PC-9 (cell line): ENCODE measurements around the gene SLC9A9. TPM values are rescaled to one million over a fixed set of nuclear protein-coding genes. Genes with fewer than 3 reads are reported as not detected.

ENCODE experiments used
- BruUV-seq: library from RNA; stranded (reverse); fragments of 400-500 nt; replicated peaks from 2 replicates; lab custom pipeline; 2021; lab: Mats Ljungman, UMichigan
- CTCF ChIA-PET: fragments of 300-600 bp; sonication (Branson Sonifier 250); formaldehyde crosslinking; loops from one replicate; lab custom pipeline; 2022; ENCODE audit warnings: antibody characterized with exemption; lab: Charles Lee
- POLR2A ChIA-PET: fragments of 300-600 bp; sonication (Branson Sonifier 250); formaldehyde crosslinking; loops from one replicate; lab custom pipeline; 2022; ENCODE audit warnings: antibody characterized with exemption; ENCODE audit not compliant: unreplicated experiment; lab: Charles Lee
- DNase-seq, 2 experiments: peaks; one replicate each; pipeline versions ENCODE4 v3.0.0 to v3.0.0-alpha.2; 2015 to 2022; ENCODE audit warnings: mixed read lengths in 1 of 2
- H2AFZ ChIP-seq: fragments of 200-600 bp; sonication (generic); 2 replicates; pipeline ENCODE4 v1.8.1; 2017; ENCODE audit warnings: antibody characterized with exemption
- H3F3A ChIP-seq: fragments of 200-600 bp; sonication (generic); 2 replicates; pipeline ENCODE4 v1.8.1; 2017; ENCODE audit warnings: antibody characterized with exemption, mild to moderate bottlenecking, low read depth; ENCODE audit not compliant: insufficient read depth
- H3K27ac ChIP-seq: fragments of 200-600 bp; sonication (generic); 2 replicates; pipeline ENCODE4 v1.6.1; 2016; ENCODE audit warnings: mixed run types
- H3K27me3 ChIP-seq: fragments of 200-600 bp; sonication (generic); 2 replicates; pipeline ENCODE4 v1.6.1; 2016; ENCODE audit warnings: low read depth, mixed run types; ENCODE audit not compliant: insufficient read depth
- H3K36me3 ChIP-seq: fragments of 200-600 bp; sonication (generic); 2 replicates; pipeline ENCODE4 v1.6.1; 2016; ENCODE audit warnings: low read depth, mixed run types
- H3K4me1 ChIP-seq: fragments of 200-600 bp; sonication (generic); replicated peaks from 2 replicates; pipeline ENCODE4 v1.6.1; 2016; ENCODE audit warnings: mixed run types; ENCODE audit not compliant: insufficient read depth
- H3K4me2 ChIP-seq: fragments of 200-600 bp; sonication (generic); 2 replicates; pipeline ENCODE4 v1.6.1; 2017; ENCODE audit warnings: mixed run types
- H3K4me3 ChIP-seq: fragments of 200-600 bp; sonication (generic); 2 replicates; pipeline ENCODE4 v1.6.1; 2016; ENCODE audit warnings: mixed run types
- H3K79me2 ChIP-seq: fragments of 200-600 bp; sonication (generic); 2 replicates; pipeline ENCODE4 v1.6.1; 2017; ENCODE audit warnings: low read depth, mixed run types
- H3K9me2 ChIP-seq: fragments of 200-600 bp; sonication (generic); 2 replicates; pipeline ENCODE4 v1.8.1; 2017; ENCODE audit warnings: mild to moderate bottlenecking; ENCODE audit not compliant: insufficient read depth
- H3K9me3 ChIP-seq: fragments of 200-600 bp; sonication (generic); 2 replicates; pipeline ENCODE4 v1.8.1; 2016; ENCODE audit warnings: low read depth; ENCODE audit not compliant: insufficient read depth
- H4K20me1 ChIP-seq: fragments of 200-600 bp; sonication (generic); 2 replicates; pipeline ENCODE4 v1.8.1; 2017; ENCODE audit not compliant: insufficient read depth
- EZH2 ChIP-seq: fragments of 200-600 bp; sonication (generic); IDR thresholded peaks from 2 replicates; pipeline ENCODE4 v1.8.0; 2017; ENCODE audit warnings: antibody characterized with exemption, low read depth
- intact Hi-C: fragments of 100-400 bp; cut with micrococcal nuclease; formaldehyde crosslinking; loops from one replicate; pipeline ENCODE4 v1.10.0; 2022; ENCODE audit not compliant: unreplicated experiment
- total RNA-seq: library from RNA; stranded (reverse); gene quantifications from 2 replicates; pipeline ENCODE4 v1.2.3, GENCODE V29; 2021
- TF ChIP-seq, protein P1 (sequence below): fragments of 200-600 bp; sonication (generic); conservative IDR thresholded peaks from 2 replicates; pipeline ENCODE4 v1.6.1; 2017; ENCODE audit warnings: mixed run types, antibody characterized with exemption, mild to moderate bottlenecking, moderate library complexity

Gene SLC9A9
- total RNA-seq, 1 experiment from 2014 or later: 1.7 TPM

DNA sequence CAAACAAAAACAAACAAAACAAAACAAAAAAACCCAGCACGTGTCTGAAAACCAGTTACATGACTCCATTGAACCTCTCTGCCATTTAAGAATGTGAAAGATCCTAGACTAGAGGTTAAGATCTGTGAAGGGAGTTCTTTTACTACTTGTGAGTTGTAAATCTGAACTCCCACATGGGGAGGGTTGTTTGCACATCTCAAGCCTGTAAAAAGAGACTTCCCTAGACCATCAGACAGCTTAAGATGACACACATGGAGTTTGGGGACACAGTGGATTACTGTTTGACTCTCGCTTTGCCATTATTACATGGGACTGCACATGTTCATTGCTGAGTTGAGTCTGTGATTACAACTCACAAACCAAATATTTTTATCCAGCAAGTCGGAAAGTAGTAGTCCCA is 171.5 kb downstream of the SLC9A9 start:
- H3K27me3 ChIP-seq: no peaks in the 10 kb centered on the region
- BruUV-seq: no TSS peak
- H3F3A ChIP-seq: no peaks in the 10 kb centered on the region
- TF ChIP-seq EZH2: no peak
- TF ChIP-seq, protein P1, sequence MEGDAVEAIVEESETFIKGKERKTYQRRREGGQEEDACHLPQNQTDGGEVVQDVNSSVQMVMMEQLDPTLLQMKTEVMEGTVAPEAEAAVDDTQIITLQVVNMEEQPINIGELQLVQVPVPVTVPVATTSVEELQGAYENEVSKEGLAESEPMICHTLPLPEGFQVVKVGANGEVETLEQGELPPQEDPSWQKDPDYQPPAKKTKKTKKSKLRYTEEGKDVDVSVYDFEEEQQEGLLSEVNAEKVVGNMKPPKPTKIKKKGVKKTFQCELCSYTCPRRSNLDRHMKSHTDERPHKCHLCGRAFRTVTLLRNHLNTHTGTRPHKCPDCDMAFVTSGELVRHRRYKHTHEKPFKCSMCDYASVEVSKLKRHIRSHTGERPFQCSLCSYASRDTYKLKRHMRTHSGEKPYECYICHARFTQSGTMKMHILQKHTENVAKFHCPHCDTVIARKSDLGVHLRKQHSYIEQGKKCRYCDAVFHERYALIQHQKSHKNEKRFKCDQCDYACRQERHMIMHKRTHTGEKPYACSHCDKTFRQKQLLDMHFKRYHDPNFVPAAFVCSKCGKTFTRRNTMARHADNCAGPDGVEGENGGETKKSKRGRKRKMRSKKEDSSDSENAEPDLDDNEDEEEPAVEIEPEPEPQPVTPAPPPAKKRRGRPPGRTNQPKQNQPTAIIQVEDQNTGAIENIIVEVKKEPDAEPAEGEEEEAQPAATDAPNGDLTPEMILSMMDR: no peak
- no peak overlapping the region for H3K4me3 ChIP-seq
- H4K20me1 ChIP-seq: no peaks in the 10 kb centered on the region
- no peaks in the 10 kb centered on the region for H3K9me2 ChIP-seq
- H2AFZ ChIP-seq: no peak overlapping the region
- no peak for DNase-seq
- ChIA-PET CTCF (no interaction called here), POLR2A (no interaction called here)
- no peaks in the 10 kb centered on the region for H3K36me3 ChIP-seq
- no peaks in the 10 kb centered on the region for H3K4me1 ChIP-seq
- intact Hi-C loops: no loop called here
- no peaks in the 10 kb centered on the region for H3K9me3 ChIP-seq
- no peak overlapping the region for H3K4me2 ChIP-seq
- H3K27ac ChIP-seq: no peak overlapping the region
- H3K79me2 ChIP-seq: no peaks in the 10 kb centered on the region

DNA sequence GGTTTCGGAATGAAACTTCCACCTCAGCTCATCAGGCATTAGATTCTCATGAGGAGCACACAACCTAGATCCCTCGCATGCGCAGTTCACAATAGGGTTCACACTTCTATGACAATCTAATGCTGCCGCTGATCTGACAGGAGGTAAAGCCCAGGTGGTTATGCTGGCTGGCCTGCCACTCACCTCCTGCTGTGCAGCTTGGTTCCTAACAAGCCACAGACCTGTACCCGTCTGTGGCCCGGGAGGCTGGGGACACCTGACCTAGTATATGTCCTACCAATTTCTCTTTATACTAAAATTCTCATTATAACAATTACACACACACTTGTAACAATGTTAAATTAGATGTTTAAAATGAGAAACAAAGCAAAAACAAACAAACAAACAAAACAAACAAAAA is 172.2 kb downstream of the SLC9A9 start:
- Histone ChIP-seq H3K4me1 (no peaks in the 10 kb centered on the region), H3K79me2 (no peaks in the 10 kb centered on the region), H3K27me3 (no peaks in the 10 kb centered on the region), H3F3A (no peaks in the 10 kb centered on the region), H3K36me3 (no peaks in the 10 kb centered on the region), H2AFZ (no peak overlapping the region), H3K4me2 (no peak overlapping the region), H3K27ac (no peak overlapping the region), H3K4me3 (no peak overlapping the region), H3K9me3 (no peaks in the 10 kb centered on the region), H3K9me2 (no peaks in the 10 kb centered on the region), H4K20me1 (no peaks in the 10 kb centered on the region)
- ChIA-PET CTCF (no interaction called here), POLR2A (no interaction called here)
- intact Hi-C loops: no loop called here
- BruUV-seq: no TSS peak
- DNase-seq: no peak
- TF ChIP-seq, protein P1: no peak
- no peak for TF ChIP-seq EZH2

DNA sequence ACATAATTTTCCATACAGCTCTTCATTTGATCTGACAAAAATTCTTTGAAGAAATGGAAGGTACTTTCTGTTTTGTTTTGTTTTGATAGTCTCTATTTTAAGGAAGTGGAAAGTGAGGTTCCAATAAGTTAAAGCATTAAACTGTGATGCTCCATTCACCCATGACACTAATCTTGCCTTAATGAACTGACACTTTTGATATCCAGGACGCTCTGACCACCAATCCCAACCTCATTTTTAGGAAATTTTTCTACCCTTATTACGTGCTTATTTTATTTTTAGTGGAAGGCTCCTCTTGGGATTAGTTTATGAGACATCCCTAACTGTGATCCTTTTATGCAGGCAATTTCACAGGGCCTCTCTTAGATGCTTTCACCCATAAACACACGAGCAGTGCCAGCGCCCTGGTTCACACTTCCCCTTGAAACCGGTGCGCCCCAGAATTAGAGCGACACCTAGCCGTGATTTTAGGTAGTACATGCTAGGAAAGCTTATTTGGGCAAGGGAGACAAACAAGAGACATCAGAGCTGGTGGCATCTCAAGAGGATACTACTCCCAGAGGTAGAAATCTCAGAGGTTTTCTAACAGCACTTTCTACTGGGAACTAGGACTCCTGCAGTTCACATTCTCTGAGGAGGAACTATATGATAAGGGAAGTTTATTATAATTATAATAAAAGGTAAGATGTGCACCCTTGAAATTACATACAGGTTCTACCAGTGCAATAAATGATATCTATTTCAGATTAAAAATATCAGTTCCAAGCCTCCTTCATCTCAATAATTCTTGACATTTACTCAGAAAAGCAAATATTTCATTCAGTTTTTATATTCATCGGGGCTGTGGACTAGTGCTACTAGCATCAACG is 173.9 kb downstream of the SLC9A9 start:
- H3K36me3 ChIP-seq: no peaks in the 10 kb centered on the region
- H3K27ac ChIP-seq: no peak overlapping the region
- H2AFZ ChIP-seq: no peak overlapping the region
- H3K9me3 ChIP-seq: no peaks in the 10 kb centered on the region
- DNase-seq: peak; percentile 44 to 52
- no peak overlapping the region for H3K4me2 ChIP-seq
- intact Hi-C loops: no loop called here
- no peaks in the 10 kb centered on the region for H3K27me3 ChIP-seq
- POLR2A ChIA-PET: no interaction called here
- no peak for TF ChIP-seq EZH2
- TF ChIP-seq, protein P1: peak; percentile 93
- H4K20me1 ChIP-seq: no peaks in the 10 kb centered on the region
- H3K9me2 ChIP-seq: no peaks in the 10 kb centered on the region
- no peak overlapping the region for H3K4me3 ChIP-seq
- CTCF ChIA-PET: interaction anchor here (0.6 kb wide), 2 partner anchors 634 to 846 kb away, joined by 3 to 5 read pairs; no protein-coding TSS in a partner anchor
- no peaks in the 10 kb centered on the region for H3K4me1 ChIP-seq
- BruUV-seq: no TSS peak
- H3K79me2 ChIP-seq: no peaks in the 10 kb centered on the region
- H3F3A ChIP-seq: no peaks in the 10 kb centered on the region
